H1 (cell line): ENCODE measurements around the gene TBC1D20. TPM values are rescaled to one million over a fixed set of nuclear protein-coding genes. Genes with fewer than 3 reads are reported as not detected.

Source experiments
- CTCF ChIA-PET: fragments of 300-600 bp; sonication (Branson Sonifier 250); formaldehyde crosslinking; loops from one replicate; lab custom pipeline; 2021; ENCODE audit not compliant: partially characterized antibody; lab: Charles Lee
- POLR2A ChIA-PET: fragments of 300-600 bp; sonication (Branson Sonifier 250); formaldehyde crosslinking; loops from one replicate; lab custom pipeline; 2021; ENCODE audit warnings: inconsistent platforms; ENCODE audit not compliant: partially characterized antibody; lab: Charles Lee
- DNase-seq, 2 experiments: peaks; one replicate each; pipeline versions ENCODE4 v3.0.0 to v3.0.0-alpha.2; 2010 to 2022; ENCODE audit warnings: low spot score in 2 of 2, low read depth in 1 of 2, mixed read lengths in 1 of 2
- FAIRE-seq: peaks from 2 replicates; lab custom pipeline; 2011; peaks lifted over from hg19 to GRCh38; lab: Jason Lieb, UNC
- H2AFZ ChIP-seq: 2 replicates; pipeline ENCODE4 v1.8.1; 2012; ENCODE audit warnings: low read length, inconsistent platforms
- H2AK5ac ChIP-seq: 2 replicates; pipeline ENCODE4 v1.6.1; 2013; ENCODE audit warnings: low read depth, low read length
- H2BK120ac ChIP-seq: replicated peaks from 2 replicates; pipeline ENCODE3; 2013; ENCODE audit warnings: low read depth, low read length, inconsistent platforms
- H2BK12ac ChIP-seq: 2 replicates; pipeline ENCODE4 v1.6.1; 2013; ENCODE audit warnings: low read depth, low read length
- H2BK15ac ChIP-seq: 2 replicates; pipeline ENCODE4 v1.6.1; 2013; ENCODE audit warnings: low read length
- H2BK20ac ChIP-seq: 2 replicates; pipeline ENCODE4 v1.6.1; 2013; ENCODE audit warnings: low read length
- H2BK5ac ChIP-seq: 2 replicates; pipeline ENCODE4 v1.6.1; 2013; ENCODE audit warnings: low read depth, low read length
- H3K14ac ChIP-seq: 2 replicates; pipeline ENCODE4 v1.6.1; 2013; ENCODE audit warnings: inconsistent platforms; ENCODE audit not compliant: insufficient read length
- H3K18ac ChIP-seq: 2 replicates; pipeline ENCODE4 v1.6.1; 2013; ENCODE audit warnings: low read length; ENCODE audit errors: extremely low read depth
- H3K23ac ChIP-seq: 2 replicates; pipeline ENCODE4 v1.6.1; 2013; ENCODE audit warnings: inconsistent platforms; ENCODE audit not compliant: insufficient read length
- H3K23me2 ChIP-seq: 2 replicates; pipeline ENCODE4 v1.6.1; 2013; ENCODE audit warnings: low read depth, low read length
- H3K27ac ChIP-seq: 2 replicates; pipeline ENCODE4 v1.6.1; 2011; ENCODE audit warnings: low read depth, low read length, inconsistent platforms
- H3K27me3 ChIP-seq, 4 experiments: replicated peaks in 1 of 4; 1 replicate in 1 of 4; 2 replicates in 3 of 4; pipeline versions ENCODE4 v1.6.1 to v1.8.1; 2011 to 2013; ENCODE audit warnings: low read length in 3 of 4, mild to moderate bottlenecking in 3 of 4, inconsistent platforms in 2 of 4, mixed read lengths in 2 of 4, moderate library complexity in 1 of 4; ENCODE audit not compliant: control insufficient read depth in 3 of 4, insufficient read depth in 3 of 4; ENCODE audit errors: extremely low read depth in 1 of 4
- H3K36me3 ChIP-seq, 4 experiments: 2 replicates each; pipeline versions ENCODE4 v1.6.1 to v1.8.1; 2011 to 2013; ENCODE audit warnings: mild to moderate bottlenecking in 4 of 4, low read length in 3 of 4, moderate library complexity in 2 of 4, control low read depth in 1 of 4, inconsistent platforms in 1 of 4; ENCODE audit not compliant: insufficient read depth in 4 of 4, control insufficient read depth in 2 of 4
- H3K4ac ChIP-seq: replicated peaks from 2 replicates; pipeline ENCODE3; 2013; ENCODE audit warnings: low read length, low read depth, mixed read lengths, inconsistent platforms; ENCODE audit not compliant: insufficient read length
- H3K4me1 ChIP-seq, 4 experiments: replicated peaks in 1 of 4; 1 replicate in 1 of 4; 2 replicates in 3 of 4; pipeline versions ENCODE4 v1.6.1 to v1.8.1; 2011 to 2013; ENCODE audit warnings: low read length in 3 of 4, inconsistent platforms in 2 of 4, mixed read lengths in 1 of 4; ENCODE audit not compliant: insufficient read depth in 4 of 4, control insufficient read depth in 3 of 4
- H3K4me2 ChIP-seq, 2 experiments: 2 replicates each; pipeline versions ENCODE4 v1.6.1 to v1.8.1; 2011 to 2013; ENCODE audit warnings: low read depth in 2 of 2, low read length in 2 of 2, control low read depth in 1 of 2, inconsistent platforms in 1 of 2, mild to moderate bottlenecking in 1 of 2; ENCODE audit not compliant: insufficient read depth in 1 of 2
- H3K4me3 ChIP-seq, 4 experiments: fragments of 200-600, 300-600 bp in 1 of 4; sonication (generic), shearing (Covaris generic), sonication (Bioruptor Twin) in 1 of 4; 2 replicates each; pipeline versions ENCODE4 v1.5.1 to v1.8.1; 2011 to 2016; ENCODE audit warnings: low read length in 4 of 4, low read depth in 3 of 4, control low read depth in 2 of 4, inconsistent platforms in 2 of 4, mild to moderate bottlenecking in 2 of 4, mixed read lengths in 1 of 4, moderate library complexity in 1 of 4; ENCODE audit not compliant: insufficient read depth in 2 of 4; ENCODE audit errors: extremely low read depth in 1 of 4
- H3K56ac ChIP-seq: replicated peaks from 2 replicates; pipeline ENCODE3; 2013; ENCODE audit warnings: low read depth, mild to moderate bottlenecking, mixed read lengths, low read length, inconsistent platforms; ENCODE audit not compliant: insufficient read length
- H3K79me1 ChIP-seq: 2 replicates; pipeline ENCODE4 v1.6.1; 2013; ENCODE audit warnings: low read depth, low read length, control low read depth
- H3K79me2 ChIP-seq, 2 experiments: 2 replicates each; pipeline versions ENCODE4 v1.6.1 to v1.8.1; 2012 to 2013; ENCODE audit warnings: low read length in 2 of 2, mild to moderate bottlenecking in 2 of 2, inconsistent platforms in 1 of 2; ENCODE audit not compliant: insufficient read depth in 2 of 2, control insufficient read depth in 1 of 2
- H3K9ac ChIP-seq, 4 experiments: replicated peaks in 1 of 4; 1 replicate in 1 of 4; 2 replicates in 3 of 4; pipeline versions ENCODE4 v1.6.1 to v1.8.1; 2011 to 2013; ENCODE audit warnings: low read depth in 3 of 4, low read length in 3 of 4, control low read depth in 2 of 4, mild to moderate bottlenecking in 2 of 4, moderate library complexity in 2 of 4, inconsistent platforms in 1 of 4; ENCODE audit errors: extremely low read depth in 1 of 4
- H3K9me3 ChIP-seq, 2 experiments: 2 replicates each; pipeline versions ENCODE4 v1.6.1 to v1.8.1; 2012 to 2013; ENCODE audit warnings: mild to moderate bottlenecking in 2 of 2, moderate library complexity in 2 of 2, control low read depth in 1 of 2, inconsistent platforms in 1 of 2, low read depth in 1 of 2, low read length in 1 of 2, mixed read lengths in 1 of 2; ENCODE audit not compliant: insufficient read depth in 2 of 2
- H4K20me1 ChIP-seq, 2 experiments: replicated peaks in 1 of 2; 2 replicates each; pipeline versions ENCODE3 to v1.8.1; 2011 to 2013; ENCODE audit warnings: inconsistent platforms in 2 of 2, low read length in 2 of 2, mild to moderate bottlenecking in 1 of 2; ENCODE audit not compliant: insufficient read depth in 2 of 2, control insufficient read depth in 1 of 2
- H4K5ac ChIP-seq: 2 replicates; pipeline ENCODE4 v1.6.1; 2013; ENCODE audit warnings: low read length, low read depth, mixed read lengths, inconsistent platforms; ENCODE audit not compliant: insufficient read length
- H4K8ac ChIP-seq: 2 replicates; pipeline ENCODE4 v1.8.0; 2013; ENCODE audit warnings: mild to moderate bottlenecking, moderate library complexity, low read length, inconsistent platforms; ENCODE audit not compliant: insufficient read depth; ENCODE audit errors: extremely low read depth
- H4K91ac ChIP-seq: replicated peaks from 2 replicates; pipeline ENCODE3; 2013; ENCODE audit warnings: low read length, mixed read lengths, inconsistent platforms; ENCODE audit not compliant: insufficient read length
- BACH1 ChIP-seq: IDR thresholded peaks from 2 replicates; pipeline ENCODE4 v1.6.1; 2012; ENCODE audit warnings: low read length, improper control_type of control experiment
- BCL11A ChIP-seq, 2 experiments: IDR thresholded peaks; one replicate each; pipeline ENCODE4 v1.6.1; 2011; ENCODE audit warnings: low read depth in 2 of 2, low read length in 2 of 2, mild to moderate bottlenecking in 2 of 2
- CBX8 ChIP-seq: fragments of 300-800, 300-1000 bp; sonication (generic); IDR thresholded peaks from 2 replicates; pipeline ENCODE4 v1.7.1; 2016; ENCODE audit warnings: low read depth, low read length, borderline replicate concordance
- CEBPB ChIP-seq: IDR thresholded peaks from 2 replicates; pipeline ENCODE4 v1.6.1; 2012; ENCODE audit warnings: low read depth, low read length
- CHD2 ChIP-seq: IDR thresholded peaks from 2 replicates; pipeline ENCODE4 v1.6.1; 2012; ENCODE audit warnings: low read length, improper control_type of control experiment
- EZH2 ChIP-seq: fragments of 200-600 bp; sonication (generic); IDR thresholded peaks from 2 replicates; pipeline ENCODE4 v1.7.1; 2012; ENCODE audit warnings: low read depth, mild to moderate bottlenecking, moderate library complexity, low read length, inconsistent platforms; ENCODE audit not compliant: severe bottlenecking
- JUND ChIP-seq: IDR thresholded peaks from 2 replicates; pipeline ENCODE4 v1.6.1; 2011; ENCODE audit warnings: mild to moderate bottlenecking, improper control_type of control experiment, low read length
- KDM1A ChIP-seq: fragments of 200-600, 300-600 bp; sonication (generic); IDR thresholded peaks from 2 replicates; pipeline ENCODE4 v1.7.1; 2016; ENCODE audit warnings: mild to moderate bottlenecking, low read length, borderline replicate concordance
- KDM4A ChIP-seq: IDR thresholded peaks from one replicate; pipeline ENCODE4 v1.7.1; 2012; ENCODE audit warnings: low read depth, mild to moderate bottlenecking, moderate library complexity, low read length, inconsistent platforms; ENCODE audit not compliant: severe bottlenecking
- PHF8 ChIP-seq: fragments of 200-600 bp; sonication (generic); conservative IDR thresholded peaks from 2 replicates; pipeline ENCODE4 v1.7.1; 2012; ENCODE audit warnings: low read depth, mild to moderate bottlenecking, inconsistent platforms, low read length, moderate library complexity
- RXRA ChIP-seq: IDR thresholded peaks from 2 replicates; pipeline ENCODE4 v1.6.1; 2011; ENCODE audit warnings: low read depth, mild to moderate bottlenecking, low read length, moderate library complexity; ENCODE audit not compliant: insufficient read depth
- SP1 ChIP-seq: IDR thresholded peaks from 2 replicates; pipeline ENCODE4 v1.6.1; 2011; ENCODE audit warnings: low read depth, low read length
- USF2 ChIP-seq: IDR thresholded peaks from 2 replicates; pipeline ENCODE4 v1.6.1; 2011; ENCODE audit warnings: low read length, improper control_type of control experiment
- WGBS, 2 experiments: shearing (Covaris generic) in 1 of 2; methylation state at CpG; one replicate each; pipeline versions ENCODE4 v1.1.6 to v1.1.7; 2013 to 2015; ENCODE audit warnings: low lambda C conversion rate in 2 of 2, mixed read lengths in 2 of 2, inconsistent platforms in 1 of 2, low coverage in 1 of 2, missing lambda C conversion rate in 1 of 2; ENCODE audit not compliant: insufficient replicate concordance in 2 of 2, insufficient coverage in 1 of 2, insufficient read length in 1 of 2; ENCODE audit errors: extremely low coverage in 1 of 2, missing lambda C conversion rate in 1 of 2; 5-methylcytosine and 5-hydroxymethylcytosine counted together
- polyA plus RNA-seq, 7 experiments: library from polyadenylated mRNA; depleted of rRNA in 3 of 7; stranded (reverse) in 5 of 7; unstranded in 2 of 7; fragments of >200 nt in 5 of 7; fragments of 200-250 nt in 2 of 7; gene quantifications; 1 replicate in 5 of 7; 2 replicates in 1 of 7; 4 replicates in 1 of 7; pipeline versions ENCODE4 v1.2.1 to v1.2.3, GENCODE V29; 2011 to 2013; ENCODE audit warnings: missing spikeins in 2 of 7, mixed read lengths in 2 of 7
- total RNA-seq: library from RNA; stranded (reverse); fragmentation: NEBNext Ultra II Directional; extraction: Animal tissue kit (Norgen Biotek cat#: 25700); gene quantifications from 2 replicates; pipeline ENCODE4 v1.2.1, GENCODE V29; 2021

TBC1D20 gene
- total and polyA plus RNA-seq, 2 of the 8 experiments (the other 6 are each of a cell fraction or from before 2014, with no cell fraction given): 14.5 to 17.1 TPM

DNA sequence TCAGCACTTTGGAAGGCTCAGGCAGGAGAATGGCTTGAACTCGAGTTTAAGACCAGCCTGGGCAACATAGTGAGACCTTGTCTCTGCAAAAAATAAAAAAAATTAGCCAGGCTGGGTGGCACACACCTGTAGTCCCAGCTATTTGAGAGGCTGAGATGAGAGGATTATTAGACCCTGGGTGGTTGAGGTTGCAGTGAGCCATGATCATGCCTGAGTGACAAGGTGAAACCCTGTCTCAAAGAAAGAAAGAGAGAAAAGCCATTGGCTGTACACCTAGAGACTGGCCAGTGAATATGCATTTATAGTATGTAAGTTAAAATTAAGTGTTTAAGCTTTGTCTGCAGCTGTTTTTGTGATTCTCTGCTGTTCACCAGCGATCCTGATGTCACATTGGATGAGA, 48.2 kb downstream of the TBC1D20 start:
- H3K79me2 ChIP-seq: peaks cover 0 to 30% of the 10 kb centered on the region in 2 experiments; a peak in 2 of 4 replicates
- POLR2A ChIA-PET: interaction anchor here (0.6 to 1.3 kb wide), 2 partner anchors 14 to 28 kb away, joined by 3 to 4 read pairs; no protein-coding TSS in a partner anchor
- no peak for TF ChIP-seq PHF8
- TF ChIP-seq RXRA: no peak
- TF ChIP-seq CBX8: no peak
- no peak for TF ChIP-seq KDM1A
- no peak for TF ChIP-seq SP1
- TF ChIP-seq BCL11A (IDR thresholded peaks at IDR 0.05; ENCODE audit: low read depth in 2 of 2, low read length in 2 of 2): no peak
- no peak for TF ChIP-seq BACH1
- no peak for TF ChIP-seq CEBPB
- TF ChIP-seq JUND: no peak
- TF ChIP-seq USF2: no peak
- TF ChIP-seq CHD2: no peak
- no peak for TF ChIP-seq KDM4A
- no peak for TF ChIP-seq EZH2

More for the DNA sequence above, 48.2 kb downstream of the TBC1D20 start:
- Histone ChIP-seq H4K5ac (no peak overlapping the region), H3K23me2 (0 out of 2 replicates have a peak, but pooled peaks cover 1% of the 10 kb centered on the region), H2AFZ (no peak overlapping the region), H3K4me1 (peaks cover 0 to 1% (median under 1%) of the 10 kb centered on the region in 4 experiments; a peak in 4 of 7 replicates), H3K27ac (no peak overlapping the region), H3K4me3 (no peak overlapping the region), H3K27me3 (no peaks in the 10 kb centered on the region), H4K20me1 (peaks cover 0 to 1% of the 10 kb centered on the region in 2 experiments), H2BK15ac (no peak overlapping the region), H3K23ac (no peak overlapping the region), H3K14ac (no peak overlapping the region), H3K36me3 (peaks cover 0 to 25% (median 12%) of the 10 kb centered on the region in 4 experiments; a peak in 7 of 8 replicates), H2BK12ac (no peak overlapping the region), H3K9me3 (0 out of 4 replicates have a peak, but pooled peaks cover 0 to 3% of the 10 kb centered on the region in 2 experiments), H3K4me2 (no peak overlapping the region), H2BK20ac (no peak overlapping the region), H3K9ac (no peak overlapping the region), H3K56ac (no peak overlapping the region), H2BK120ac (no peak overlapping the region), H2BK5ac (no peak overlapping the region), H4K8ac (no peak overlapping the region; the same call in 1 of the 2 replicates), H3K4ac (no peak overlapping the region), H4K91ac (no peak overlapping the region), H2AK5ac (no peak overlapping the region), H3K18ac (no peak overlapping the region), H3K79me1 (peaks cover 4% of the 10 kb centered on the region; the same call in 1 of the 2 replicates)
- FAIRE-seq (no peak), DNase-seq (no peak)
- CTCF ChIA-PET: interaction anchor here (0.9 to 2.5 kb wide), 3 partner anchors 18 to 232 kb away, joined by 4 to 9 read pairs (median 6); no protein-coding TSS in a partner anchor
- 89% methylated on average over 2 of the region's 2 CpGs; no CpG with 5 or more reads in 1 of the 2 experiments for WGBS, 2 experiments
